Natural killer cell (primary cell): Measurements from ENCODE around the gene DES. TPM values are rescaled to one million over a fixed set of nuclear protein-coding genes. Genes with fewer than 3 reads are reported as not detected.

Experiments used
- ATAC-seq, 3 donors: fragments of 150-1000 bp in 2 of 3; fragments of 200-7000 bp in 1 of 3; cut with Tn5 transposase; 1 replicate in 1 of 3; 2 replicates in 2 of 3; pipeline ENCODE4 v1.10.0; 2021; ENCODE audit warnings: mild to moderate bottlenecking in 2 of 3, moderate library complexity in 2 of 3
- DNase-seq, 2 donors: peaks; one replicate each; pipeline versions ENCODE4 v3.0.0 to v3.0.0-alpha.2; 2013 to 2021; ENCODE audit warnings: mixed read lengths in 1 of 2
- H3K27ac ChIP-seq: one replicate; pipeline ENCODE4 v1.5.1; 2013; ENCODE audit warnings: mild to moderate bottlenecking, low read length
- H3K27me3 ChIP-seq: one replicate; pipeline ENCODE4 v1.6.1; 2013; ENCODE audit warnings: low read length; ENCODE audit not compliant: control insufficient read depth, insufficient read depth
- H3K36me3 ChIP-seq: one replicate; pipeline ENCODE4 v1.6.1; 2013; ENCODE audit warnings: low read length; ENCODE audit not compliant: control insufficient read depth, insufficient read depth
- H3K4me1 ChIP-seq: one replicate; pipeline ENCODE4 v1.6.1; 2013; ENCODE audit warnings: low read length; ENCODE audit not compliant: control insufficient read depth, insufficient read depth
- H3K4me3 ChIP-seq: one replicate; pipeline ENCODE4 v1.5.1; 2013; ENCODE audit warnings: low read length
- H3K9me3 ChIP-seq: one replicate; pipeline ENCODE4 v1.6.1; 2013; ENCODE audit warnings: low read length; ENCODE audit not compliant: control insufficient read depth, insufficient read depth
- H3K27ac Mint-ChIP-seq, 2 donors: one replicate each; pipeline ENCODE4 v1.8.0; 2022; ENCODE audit warnings: mild to moderate bottlenecking in 2 of 2, mixed read lengths in 2 of 2, moderate library complexity in 1 of 2
- H3K27me3 Mint-ChIP-seq, 2 donors: one replicate each; pipeline ENCODE4 v1.8.0; 2022; ENCODE audit warnings: low read depth in 2 of 2, mixed read lengths in 2 of 2
- H3K36me3 Mint-ChIP-seq: one replicate; pipeline ENCODE4 v1.8.0; 2022; ENCODE audit warnings: mixed read lengths
- H3K4me1 Mint-ChIP-seq, 2 donors: one replicate each; pipeline ENCODE4 v1.8.0; 2022; ENCODE audit warnings: mixed read lengths in 2 of 2
- H3K4me3 Mint-ChIP-seq: one replicate; pipeline ENCODE4 v1.8.0; 2022; ENCODE audit warnings: mild to moderate bottlenecking, moderate library complexity, mixed read lengths
- H3K9me3 Mint-ChIP-seq, 2 donors: one replicate each; pipeline ENCODE4 v1.8.0; 2022; ENCODE audit warnings: mixed read lengths in 2 of 2
- WGBS: methylation state at CpG from one replicate; pipeline ENCODE4 v1.1.7; 2013; ENCODE audit warnings: missing lambda C conversion rate; ENCODE audit not compliant: insufficient coverage; 5-methylcytosine and 5-hydroxymethylcytosine counted together
- intact Hi-C: fragments of 100-400 bp; cut with micrococcal nuclease; formaldehyde crosslinking; loops from one replicate; pipeline ENCODE4 v1.14.2; 2022
- total RNA-seq, 4 donors: library from RNA; stranded (reverse); fragments of 120-200 nt in 1 of 4; gene quantifications; one replicate each; pipeline versions ENCODE4 v1.2.3 to v1.2.4, GENCODE V29; 2013 to 2022
- TF ChIP-seq, protein P1 (sequence below): fragments of 200-600 bp; IDR thresholded peaks from one replicate; pipeline ENCODE4 v1.8.0; 2022; ENCODE audit warnings: antibody characterized with exemption

The DES gene
- total RNA-seq, 3 donors from 2014 or later (not counting 1 experiment from before 2014, with no cell fraction given): not detected

DNA sequence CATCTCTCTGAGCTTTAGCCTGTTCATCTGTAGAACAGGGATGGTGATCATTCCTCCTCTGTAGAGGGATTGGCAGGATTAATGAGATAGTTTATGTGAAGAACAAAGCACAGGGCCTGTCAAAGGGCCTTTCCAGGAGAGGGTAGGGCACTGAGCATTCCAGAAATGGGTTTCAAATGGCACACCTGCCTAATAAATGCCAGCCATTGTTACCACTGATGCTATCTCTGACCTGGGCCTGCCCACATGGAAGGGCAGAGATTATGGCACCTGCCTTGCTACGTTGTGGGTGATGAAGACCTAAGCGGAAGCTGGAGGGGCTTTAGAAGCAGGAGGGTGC is 49.5 kb downstream of the DES start:
- H3K9me3 ChIP-seq: no peaks in the 10 kb centered on the region

GRCh38 chr2:219468410-219469185 is 50.4 kb downstream of the DES start:
- no peaks in the 10 kb centered on the region for H3K4me1 ChIP-seq
- no peaks in the 10 kb centered on the region for H3K36me3 Mint-ChIP-seq
- ATAC-seq (no peak), DNase-seq (no peak)
- no peak overlapping the region for H3K27ac Mint-ChIP-seq
- no peaks in the 10 kb centered on the region for H3K27me3 ChIP-seq
- WGBS: 91% methylated on average over 23 of the region's 23 CpGs
- no peaks in the 10 kb centered on the region for H3K9me3 ChIP-seq
- TF ChIP-seq, protein P1, sequence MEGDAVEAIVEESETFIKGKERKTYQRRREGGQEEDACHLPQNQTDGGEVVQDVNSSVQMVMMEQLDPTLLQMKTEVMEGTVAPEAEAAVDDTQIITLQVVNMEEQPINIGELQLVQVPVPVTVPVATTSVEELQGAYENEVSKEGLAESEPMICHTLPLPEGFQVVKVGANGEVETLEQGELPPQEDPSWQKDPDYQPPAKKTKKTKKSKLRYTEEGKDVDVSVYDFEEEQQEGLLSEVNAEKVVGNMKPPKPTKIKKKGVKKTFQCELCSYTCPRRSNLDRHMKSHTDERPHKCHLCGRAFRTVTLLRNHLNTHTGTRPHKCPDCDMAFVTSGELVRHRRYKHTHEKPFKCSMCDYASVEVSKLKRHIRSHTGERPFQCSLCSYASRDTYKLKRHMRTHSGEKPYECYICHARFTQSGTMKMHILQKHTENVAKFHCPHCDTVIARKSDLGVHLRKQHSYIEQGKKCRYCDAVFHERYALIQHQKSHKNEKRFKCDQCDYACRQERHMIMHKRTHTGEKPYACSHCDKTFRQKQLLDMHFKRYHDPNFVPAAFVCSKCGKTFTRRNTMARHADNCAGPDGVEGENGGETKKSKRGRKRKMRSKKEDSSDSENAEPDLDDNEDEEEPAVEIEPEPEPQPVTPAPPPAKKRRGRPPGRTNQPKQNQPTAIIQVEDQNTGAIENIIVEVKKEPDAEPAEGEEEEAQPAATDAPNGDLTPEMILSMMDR: no peak
- H3K4me1 Mint-ChIP-seq: no peaks in the 10 kb centered on the region
- no peaks in the 10 kb centered on the region for H3K9me3 Mint-ChIP-seq
- intact Hi-C loops: no loop called here
- H3K4me3 Mint-ChIP-seq: no peak overlapping the region
- H3K36me3 ChIP-seq: no peaks in the 10 kb centered on the region
- no peak overlapping the region for H3K4me3 ChIP-seq
- H3K27me3 Mint-ChIP-seq: peaks cover 0 to 3% of the 10 kb centered on the region in 2 donors
- H3K27ac ChIP-seq: no peak overlapping the region

More for the DNA sequence above, 49.5 kb downstream of the DES start:
- DNase-seq (no peak), ATAC-seq (no peak)
- Mint-ChIP-seq H3K4me1 (no peaks in the 10 kb centered on the region), H3K27ac (no peak overlapping the region), H3K4me3 (no peak overlapping the region), H3K27me3 (peaks cover 0 to 3% of the 10 kb centered on the region in 2 donors), H3K9me3 (no peaks in the 10 kb centered on the region), H3K36me3 (no peaks in the 10 kb centered on the region)
- Histone ChIP-seq H3K27me3 (no peaks in the 10 kb centered on the region), H3K4me1 (no peaks in the 10 kb centered on the region), H3K4me3 (no peak overlapping the region), H3K27ac (no peak overlapping the region), H3K36me3 (no peaks in the 10 kb centered on the region)
- intact Hi-C loops: no loop called here
- 80% methylated on average over 2 of the region's 2 CpGs for WGBS
- TF ChIP-seq, protein P1: no peak

- Mint-ChIP-seq H3K4me1 (no peaks in the 10 kb centered on the region), H3K4me3 (no peak overlapping the region), H3K27me3 (peaks cover 0 to 3% of the 10 kb centered on the region in 2 donors), H3K9me3 (no peaks in the 10 kb centered on the region), H3K27ac (no peak overlapping the region), H3K36me3 (no peaks in the 10 kb centered on the region)
- no peaks in the 10 kb centered on the region for H3K27me3 ChIP-seq
- no peaks in the 10 kb centered on the region for H3K4me1 ChIP-seq
- H3K36me3 ChIP-seq: no peaks in the 10 kb centered on the region
- intact Hi-C loops: no loop called here
- no peak overlapping the region for H3K27ac ChIP-seq
- H3K9me3 ChIP-seq: no peaks in the 10 kb centered on the region
- TF ChIP-seq, protein P1: no peak
- ATAC-seq (no peak), DNase-seq (no peak)
- no peak overlapping the region for H3K4me3 ChIP-seq
- 86% methylated on average over 16 of the region's 16 CpGs for WGBS
Measured at GRCh38 chr2:219469186-219469724, 51.1 kb downstream of the DES start.

DNA sequence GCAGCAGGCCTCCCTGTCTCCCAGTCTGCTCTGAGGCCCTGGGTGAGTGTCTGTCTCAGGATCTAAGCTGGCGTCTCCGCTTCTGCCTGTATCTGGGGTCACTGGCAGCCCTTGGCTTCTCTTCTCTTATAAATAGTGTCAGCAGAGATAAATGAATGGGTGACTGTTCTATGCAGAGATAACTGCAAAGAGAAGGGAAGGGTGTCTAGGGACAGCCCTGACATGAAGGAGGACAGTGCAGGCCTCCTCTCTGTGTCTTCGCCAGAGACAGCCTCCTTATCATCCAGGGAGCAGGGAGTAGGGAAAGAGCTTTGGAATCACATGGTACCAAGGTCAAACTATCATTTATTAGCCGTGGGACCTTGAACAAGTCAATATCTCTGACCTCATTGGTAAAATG is 52.3 kb downstream of the DES start:
- no peaks in the 10 kb centered on the region for H3K9me3 ChIP-seq
- Mint-ChIP-seq H3K4me1 (no peaks in the 10 kb centered on the region), H3K9me3 (no peaks in the 10 kb centered on the region), H3K27me3 (peaks cover 0 to 3% of the 10 kb centered on the region in 2 donors), H3K27ac (no peak overlapping the region), H3K4me3 (no peak overlapping the region), H3K36me3 (no peaks in the 10 kb centered on the region)
- H3K27ac ChIP-seq: no peak overlapping the region
- H3K4me3 ChIP-seq: no peak overlapping the region
- ATAC-seq: no peak
- intact Hi-C loops: no loop called here
- DNase-seq: no peak
- TF ChIP-seq, protein P1: no peak
- no peaks in the 10 kb centered on the region for H3K27me3 ChIP-seq
- H3K36me3 ChIP-seq: no peaks in the 10 kb centered on the region
- WGBS: 86% methylated on average over 4 of the region's 4 CpGs
- H3K4me1 ChIP-seq: no peaks in the 10 kb centered on the region
